Skeletal muscle tissue (tissue), 4 donors: ENCODE data around the gene TMEM108. TPM values are rescaled to one million over a fixed set of nuclear protein-coding genes. Genes with fewer than 3 reads are reported as not detected.

Source experiments
- H3K27ac ChIP-seq: one replicate; pipeline ENCODE4 v1.7.0; 2013; ENCODE audit warnings: mild to moderate bottlenecking, low read depth, low read length, inconsistent platforms
- H3K27me3 ChIP-seq, 3 donors: one replicate each; pipeline ENCODE4 v1.7.0; 2013; ENCODE audit warnings: low read length in 3 of 3; ENCODE audit not compliant: control insufficient read depth in 3 of 3, insufficient read depth in 3 of 3
- H3K36me3 ChIP-seq, 3 donors: one replicate each; pipeline ENCODE4 v1.7.0; 2013; ENCODE audit warnings: low read length in 3 of 3; ENCODE audit not compliant: control insufficient read depth in 3 of 3, insufficient read depth in 3 of 3
- H3K4me1 ChIP-seq, 3 donors: one replicate each; pipeline ENCODE4 v1.7.0; 2013; ENCODE audit warnings: low read length in 3 of 3, mild to moderate bottlenecking in 3 of 3; ENCODE audit not compliant: control insufficient read depth in 3 of 3, insufficient read depth in 3 of 3
- H3K4me3 ChIP-seq, 3 donors: one replicate each; pipeline ENCODE4 v1.7.0; 2013; ENCODE audit warnings: low read length in 3 of 3
- H3K9ac ChIP-seq, 3 donors: one replicate each; pipeline ENCODE4 v1.7.0; 2013; ENCODE audit warnings: low read length in 3 of 3, mild to moderate bottlenecking in 3 of 3, moderate library complexity in 2 of 3, low read depth in 1 of 3
- H3K9me3 ChIP-seq, 3 donors: one replicate each; pipeline ENCODE4 v1.7.0; 2013; ENCODE audit warnings: low read length in 3 of 3; ENCODE audit not compliant: control insufficient read depth in 3 of 3
- total RNA-seq: library from RNA; depleted of rRNA; stranded (reverse); fragments of >200 nt; gene quantifications from one replicate; pipeline ENCODE4 v1.2.3, GENCODE V29; 2014
- donor health status: Osteomylitis.

The TMEM108 gene
- total RNA-seq, 1 donor from 2014 or later: 7.3 TPM

DNA sequence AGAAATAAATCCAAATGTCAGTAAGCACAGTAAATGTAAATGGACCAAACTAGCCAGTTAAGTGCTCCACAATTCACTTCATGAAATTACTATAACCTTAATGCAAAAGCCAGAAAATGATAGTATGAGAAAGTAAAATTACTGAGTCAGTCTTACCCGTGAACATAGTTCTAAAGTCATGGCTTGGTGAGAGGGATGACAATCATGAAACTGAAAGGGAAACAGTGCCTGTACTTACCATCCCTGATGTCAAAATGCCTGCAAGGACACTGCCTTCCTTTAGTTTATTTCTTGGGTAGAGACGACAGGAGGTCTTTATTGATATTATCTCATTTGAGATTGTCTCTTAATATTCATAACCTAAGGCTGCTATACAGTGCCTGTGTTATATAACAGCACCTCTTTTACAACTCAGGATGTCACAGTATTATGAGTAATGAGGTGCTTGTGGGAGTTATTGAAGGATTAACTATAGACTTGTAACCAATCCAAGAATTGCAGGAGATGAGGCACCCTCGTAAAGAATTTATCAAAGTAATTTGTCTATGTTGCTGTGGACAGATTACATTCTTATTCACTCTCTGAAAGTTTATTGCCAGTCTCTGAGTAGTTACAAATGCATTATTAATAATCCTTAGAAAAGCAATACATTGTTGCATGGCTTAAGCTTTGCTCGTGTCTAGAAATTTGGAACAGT, 218.7 kb downstream of the TMEM108 start:
- Histone ChIP-seq H3K27ac (no peak overlapping the region), H3K36me3 (no peaks in the 10 kb centered on the region), H3K9ac (no peak overlapping the region), H3K4me1 (no peaks in the 10 kb centered on the region), H3K9me3 (no peaks in the 10 kb centered on the region), H3K27me3 (no peaks in the 10 kb centered on the region), H3K4me3 (no peak overlapping the region)

GRCh38 chr3:133258358-133258757, 220.2 kb downstream of the TMEM108 start:
- Histone ChIP-seq H3K36me3 (no peaks in the 10 kb centered on the region), H3K27me3 (no peaks in the 10 kb centered on the region), H3K4me3 (no peak overlapping the region), H3K9ac (no peak overlapping the region), H3K4me1 (no peaks in the 10 kb centered on the region), H3K9me3 (no peaks in the 10 kb centered on the region), H3K27ac (no peak overlapping the region)

- Histone ChIP-seq H3K4me1 (no peaks in the 10 kb centered on the region), H3K27me3 (no peaks in the 10 kb centered on the region), H3K9ac (no peak overlapping the region), H3K9me3 (no peaks in the 10 kb centered on the region), H3K27ac (no peak overlapping the region), H3K4me3 (no peak overlapping the region), H3K36me3 (no peaks in the 10 kb centered on the region)
Observed at GRCh38 chr3:133259767-133260166, 221.6 kb downstream of the TMEM108 start.

- Histone ChIP-seq H3K27me3 (no peaks in the 10 kb centered on the region), H3K36me3 (no peaks in the 10 kb centered on the region), H3K4me1 (no peaks in the 10 kb centered on the region), H3K9ac (no peak overlapping the region), H3K4me3 (no peak overlapping the region), H3K27ac (no peak overlapping the region), H3K9me3 (no peaks in the 10 kb centered on the region)
Observed at GRCh38 chr3:133262333-133262732, 224.1 kb downstream of the TMEM108 start.

- peaks cover 0 to 3% (median 0%) of the 10 kb centered on the region in 3 donors for H3K4me1 ChIP-seq
Observed at GRCh38 chr3:133264920-133265319, 226.7 kb downstream of the TMEM108 start.

GRCh38 chr3:133268726-133269134, 230.5 kb downstream of the TMEM108 start:
- Histone ChIP-seq H3K27me3 (no peaks in the 10 kb centered on the region), H3K9me3 (no peaks in the 10 kb centered on the region), H3K27ac (no peak overlapping the region), H3K9ac (no peak overlapping the region), H3K36me3 (no peaks in the 10 kb centered on the region), H3K4me1 (peaks cover 0 to 3% (median 0%) of the 10 kb centered on the region in 3 donors), H3K4me3 (no peak overlapping the region)

More at GRCh38 chr3:133264920-133265319, 226.7 kb downstream of the TMEM108 start:
- H3K27me3 ChIP-seq: no peaks in the 10 kb centered on the region
- no peak overlapping the region for H3K4me3 ChIP-seq
- no peaks in the 10 kb centered on the region for H3K36me3 ChIP-seq
- no peak overlapping the region for H3K27ac ChIP-seq
- H3K9ac ChIP-seq: no peak overlapping the region
- H3K9me3 ChIP-seq: no peaks in the 10 kb centered on the region

GRCh38 chr3:133269393-133269792, 231.2 kb downstream of the TMEM108 start:
- Histone ChIP-seq H3K27me3 (no peaks in the 10 kb centered on the region), H3K27ac (no peak overlapping the region), H3K9me3 (no peaks in the 10 kb centered on the region), H3K36me3 (no peaks in the 10 kb centered on the region), H3K9ac (no peak overlapping the region), H3K4me1 (peaks cover 0 to 3% (median 0%) of the 10 kb centered on the region in 3 donors), H3K4me3 (no peak overlapping the region)

GRCh38 chr3:133270631-133271030, 232.4 kb downstream of the TMEM108 start:
- no peaks in the 10 kb centered on the region for H3K36me3 ChIP-seq
- no peak overlapping the region for H3K9ac ChIP-seq
- no peak overlapping the region for H3K27ac ChIP-seq
- no peak overlapping the region for H3K4me3 ChIP-seq
- no peaks in the 10 kb centered on the region for H3K27me3 ChIP-seq
- no peaks in the 10 kb centered on the region for H3K9me3 ChIP-seq
- H3K4me1 ChIP-seq: peaks cover 0 to 3% (median 0%) of the 10 kb centered on the region in 3 donors

GRCh38 chr3:133271042-133271441, 232.9 kb downstream of the TMEM108 start:
- Histone ChIP-seq H3K9ac (no peak overlapping the region), H3K36me3 (no peaks in the 10 kb centered on the region), H3K27ac (no peak overlapping the region), H3K4me3 (no peak overlapping the region), H3K27me3 (no peaks in the 10 kb centered on the region), H3K9me3 (no peaks in the 10 kb centered on the region), H3K4me1 (peaks cover 0 to 3% (median 0%) of the 10 kb centered on the region in 3 donors)

DNA sequence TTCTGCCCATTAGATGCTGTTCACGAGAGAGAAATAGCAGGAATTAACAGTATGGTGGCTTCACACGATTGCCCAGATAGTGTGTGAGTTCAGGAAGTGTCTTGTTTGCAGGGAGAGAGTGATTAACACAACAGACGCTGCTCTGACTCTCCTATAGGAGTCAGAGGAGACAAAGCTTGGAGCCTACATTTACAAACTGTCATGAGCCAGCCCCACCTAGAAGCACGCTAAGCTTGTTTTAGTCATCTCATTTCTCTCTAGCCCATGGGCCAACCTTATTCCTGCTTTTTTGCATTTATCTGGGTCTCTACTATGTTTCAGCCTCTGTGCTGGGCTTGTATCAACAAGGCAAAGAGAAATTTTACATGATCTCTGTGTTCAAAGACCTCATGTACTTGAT, 233.3 kb downstream of the TMEM108 start:
- H3K4me3 ChIP-seq: no peak overlapping the region
- H3K9ac ChIP-seq: no peak overlapping the region
- H3K36me3 ChIP-seq: no peaks in the 10 kb centered on the region
- no peaks in the 10 kb centered on the region for H3K27me3 ChIP-seq
- H3K4me1 ChIP-seq: peaks cover 0 to 4% (median 0%) of the 10 kb centered on the region in 3 donors
- H3K27ac ChIP-seq: no peak overlapping the region
- H3K9me3 ChIP-seq: no peaks in the 10 kb centered on the region
